Naive thymus-derived CD8-positive, alpha-beta T cell (primary cell): Measurements from ENCODE around the gene ANKRD16. TPM values are rescaled to one million over a fixed set of nuclear protein-coding genes. Genes with fewer than 3 reads are reported as not detected.
"Not testable (repeated sequence)": the region's sequence is repeated elsewhere in the genome, so short reads cannot be mapped to it uniquely, and the experiment has no call there.

Experiments used
- ATAC-seq, 2 donors: fragments of 150-1000 bp; cut with Tn5 transposase in 1 of 2; sonication (Bioruptor Pico), chemical (Tn5 transposase) in 1 of 2; 1 replicate in 1 of 2; 2 replicates in 1 of 2; pipeline ENCODE4 v1.10.0; 2021; ENCODE audit warnings: mild to moderate bottlenecking in 2 of 2, moderate library complexity in 2 of 2
- POLR2A ChIA-PET: fragments of 350-600 bp; sonication (Branson Sonifier 250); formaldehyde crosslinking; loops from one replicate; lab custom pipeline; 2021; ENCODE audit warnings: antibody characterized with exemption; lab: Charles Lee
- DNase-seq, 10 donors: peaks; one replicate each; pipeline versions ENCODE4 v3.0.0 to v3.0.0-alpha.2; 2020 to 2022
- H3K27ac Mint-ChIP-seq, 10 donors: one replicate each; pipeline ENCODE4 v1.8.0; 2020 to 2022; ENCODE audit warnings: mild to moderate bottlenecking in 10 of 10, mixed read lengths in 10 of 10, moderate library complexity in 4 of 10, inconsistent platforms in 1 of 10
- H3K27me3 Mint-ChIP-seq, 5 donors: one replicate each; pipeline ENCODE4 v1.8.0; 2021 to 2022; ENCODE audit warnings: mixed read lengths in 5 of 5
- H3K36me3 Mint-ChIP-seq, 3 donors: one replicate each; pipeline ENCODE4 v1.8.0; 2020 to 2022; ENCODE audit warnings: mixed read lengths in 3 of 3, mild to moderate bottlenecking in 2 of 3, inconsistent platforms in 1 of 3
- H3K4me1 Mint-ChIP-seq, 4 donors: one replicate each; pipeline ENCODE4 v1.8.0; 2021 to 2022; ENCODE audit warnings: mixed read lengths in 4 of 4
- H3K4me3 Mint-ChIP-seq, 10 donors: one replicate each; pipeline ENCODE4 v1.8.0; 2020 to 2022; ENCODE audit warnings: mild to moderate bottlenecking in 10 of 10, mixed read lengths in 10 of 10, moderate library complexity in 6 of 10, inconsistent platforms in 1 of 10
- H3K9me3 Mint-ChIP-seq, 9 donors: one replicate each; pipeline ENCODE4 v1.8.0; 2020 to 2022; ENCODE audit warnings: mixed read lengths in 9 of 9, mild to moderate bottlenecking in 3 of 9, inconsistent platforms in 1 of 9, moderate library complexity in 1 of 9
- polyA plus RNA-seq, 3 donors: library from polyadenylated mRNA; unstranded; fragments of 300-500 nt; fragmentation: Illumina TruSeq; gene quantifications; one replicate each; pipeline ENCODE4 v1.2.3, GENCODE V29; 2021
- total RNA-seq, 8 experiments: library from RNA in 2 of 8; stranded (reverse) in 2 of 8; gene quantifications; one replicate each; pipeline ENCODE4 v1.2.3 and lab custom pipeline; 2021 to 2026

ANKRD16 gene
- total and polyA plus RNA-seq, 5 experiments from 2014 or later, result 3.0 to 9.2 (median 5.9) TPM

DNA sequence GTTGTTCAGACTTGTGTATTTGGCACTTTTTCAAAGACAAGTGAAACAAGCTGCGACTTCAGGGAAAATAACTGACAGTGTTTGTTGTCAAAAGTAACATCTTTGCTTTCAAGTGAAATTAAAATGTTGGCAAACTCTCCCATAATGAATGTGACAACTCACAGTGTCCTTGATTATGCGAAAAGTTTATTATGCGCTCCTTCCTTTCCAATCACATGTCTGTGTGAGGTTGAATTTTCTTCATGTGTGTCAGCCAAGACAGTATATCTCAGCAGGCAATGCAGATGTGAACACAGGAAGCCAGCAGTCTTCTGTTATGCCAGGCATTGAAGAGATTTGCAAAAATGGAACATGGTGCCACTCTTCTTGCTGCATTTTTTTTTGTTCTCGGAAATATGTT is 29.1 kb upstream of the ANKRD16 start:
- Mint-ChIP-seq H3K36me3 (peaks cover 0 to 97% (median 35%) of the 10 kb centered on the region in 3 donors), H3K27ac (no peak overlapping the region), H3K4me1 (peaks cover 0 to 4% (median 0%) of the 10 kb centered on the region in 4 donors), H3K9me3 (no peaks in the 10 kb centered on the region), H3K27me3 (no peaks in the 10 kb centered on the region), H3K4me3 (no peak overlapping the region)
- DNase-seq (no peak), ATAC-seq (no peak)
- POLR2A ChIA-PET, result no interaction called here

DNA sequence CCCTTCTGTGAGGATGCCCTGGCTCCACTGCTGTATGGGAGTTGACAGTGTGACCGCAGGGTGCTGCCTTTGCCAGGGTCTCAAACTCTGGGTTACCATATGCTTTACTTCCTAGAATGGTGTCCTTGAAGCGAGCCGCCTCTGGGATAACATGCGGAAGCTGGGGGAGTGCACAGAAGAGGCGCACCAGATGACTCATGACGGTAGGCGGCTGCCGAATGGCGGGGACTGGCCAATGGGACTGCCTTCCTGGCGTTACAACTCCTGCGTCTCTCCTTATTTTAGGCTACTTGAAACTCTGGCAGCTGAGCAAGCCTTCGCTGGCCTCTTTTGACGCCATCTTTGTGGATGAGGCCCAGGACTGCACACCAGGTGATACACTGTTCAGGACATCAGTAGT is 27.6 kb upstream of the ANKRD16 start:
- H3K4me1 Mint-ChIP-seq, result peaks cover 0 to 7% (median 0%) of the 10 kb centered on the region in 4 donors
- peak overlapping the region in 1 of 10 donors; percentile 33 for H3K27ac Mint-ChIP-seq
- H3K4me3 Mint-ChIP-seq, result no peak overlapping the region
- peaks cover 0 to 96% (median 38%) of the 10 kb centered on the region in 3 donors for H3K36me3 Mint-ChIP-seq
- ATAC-seq (no peak), DNase-seq (no peak)
- POLR2A ChIA-PET, result no interaction called here
- H3K9me3 Mint-ChIP-seq, result no peaks in the 10 kb centered on the region
- no peaks in the 10 kb centered on the region for H3K27me3 Mint-ChIP-seq

DNA sequence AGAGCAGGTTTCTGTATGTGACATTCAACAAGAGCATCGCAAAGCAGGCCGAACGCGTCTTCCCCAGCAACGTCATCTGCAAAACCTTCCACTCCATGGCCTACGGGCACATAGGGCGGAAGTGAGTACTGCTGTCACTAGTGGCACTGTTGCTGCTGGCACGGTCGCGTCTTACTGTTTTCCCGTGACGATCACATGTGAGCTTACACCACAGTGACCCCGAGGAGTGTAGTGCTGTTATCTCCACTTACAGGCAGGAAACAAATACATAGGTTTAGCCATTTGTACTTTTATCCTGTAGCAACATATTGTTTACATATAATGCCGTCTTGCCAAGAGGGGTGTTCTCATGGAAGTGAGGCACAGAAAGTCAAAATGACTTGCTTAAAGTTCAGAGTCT is 25.8 kb upstream of the ANKRD16 start:
- no peaks in the 10 kb centered on the region for H3K9me3 Mint-ChIP-seq
- H3K27me3 Mint-ChIP-seq, result no peaks in the 10 kb centered on the region
- DNase-seq (no peak), ATAC-seq (no peak)
- H3K27ac Mint-ChIP-seq, result no peak overlapping the region
- H3K36me3 Mint-ChIP-seq, result peaks cover 0 to 91% (median 42%) of the 10 kb centered on the region in 3 donors
- no peak overlapping the region for H3K4me3 Mint-ChIP-seq
- POLR2A ChIA-PET, result no interaction called here
- peaks cover 0 to 7% (median 3%) of the 10 kb centered on the region in 4 donors for H3K4me1 Mint-ChIP-seq

DNA sequence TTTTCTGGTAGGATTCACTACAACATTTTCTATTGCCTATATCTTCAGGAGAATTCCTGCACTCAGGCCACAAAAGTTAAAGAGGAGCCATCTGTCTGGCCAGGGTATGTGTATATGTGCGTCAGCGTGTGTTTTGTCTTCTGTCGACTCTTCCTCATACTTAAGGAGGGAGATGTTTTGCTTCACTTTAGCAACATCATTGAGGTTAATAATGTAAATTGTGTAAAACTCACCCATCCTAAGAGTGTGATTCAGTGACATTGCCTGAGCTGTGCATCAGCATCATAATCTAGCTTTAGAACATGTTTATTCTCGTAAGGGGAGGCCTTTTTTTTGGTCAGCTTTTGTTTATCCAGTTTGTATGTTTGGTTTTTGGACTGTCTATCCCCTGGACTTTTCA is 24.0 kb upstream of the ANKRD16 start:
- peaks cover 3 to 90% (median 48%) of the 10 kb centered on the region in 3 donors for H3K36me3 Mint-ChIP-seq
- DNase-seq (no peak), ATAC-seq (no peak)

DNA sequence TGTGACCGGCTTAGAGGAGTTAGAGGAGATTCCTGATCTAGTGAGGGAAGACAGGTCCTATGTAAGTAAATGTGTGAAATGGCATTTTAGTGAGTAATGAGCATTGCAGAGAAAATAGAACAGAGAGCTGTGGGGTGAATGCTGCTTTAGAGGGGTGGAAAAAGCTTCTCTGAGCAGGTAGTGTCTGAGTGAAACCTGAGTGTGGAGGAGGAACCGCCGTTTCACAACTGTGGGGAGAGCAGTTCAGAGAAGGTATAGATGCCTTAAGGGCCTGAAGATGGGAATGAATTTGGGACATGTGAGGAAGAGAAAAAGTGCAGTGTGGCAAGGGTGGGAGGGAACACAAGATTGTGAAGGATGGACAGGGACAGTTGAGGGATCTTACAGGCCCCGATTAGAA is 22.0 kb upstream of the ANKRD16 start:
- Mint-ChIP-seq H3K36me3 (peaks cover 4 to 88% (median 40%) of the 10 kb centered on the region in 3 donors), H3K4me1 (peaks cover 1 to 17% (median 9%) of the 10 kb centered on the region in 4 donors), H3K4me3 (no peak overlapping the region), H3K27me3 (no peaks in the 10 kb centered on the region), H3K27ac (peak overlapping the region in 3 of 10 donors; percentile 7 to 47 (median 16)), H3K9me3 (no peaks in the 10 kb centered on the region)
- no peak for ATAC-seq
- POLR2A ChIA-PET, result no interaction called here
- DNase-seq, result no peak

More for the DNA sequence above, 24.0 kb upstream of the ANKRD16 start:
- Mint-ChIP-seq H3K27me3 (no peaks in the 10 kb centered on the region), H3K27ac (peak overlapping the region in 1 of 10 donors; percentile 32), H3K4me3 (no peak overlapping the region), H3K4me1 (peaks cover 0 to 7% (median 3%) of the 10 kb centered on the region in 4 donors), H3K9me3 (no peaks in the 10 kb centered on the region)
- POLR2A ChIA-PET, result interaction anchor here (1.0 kb wide), 1 partner anchor 24 kb away, joined by 3 read pairs; the partner anchor contains the start of gene FBH1

DNA sequence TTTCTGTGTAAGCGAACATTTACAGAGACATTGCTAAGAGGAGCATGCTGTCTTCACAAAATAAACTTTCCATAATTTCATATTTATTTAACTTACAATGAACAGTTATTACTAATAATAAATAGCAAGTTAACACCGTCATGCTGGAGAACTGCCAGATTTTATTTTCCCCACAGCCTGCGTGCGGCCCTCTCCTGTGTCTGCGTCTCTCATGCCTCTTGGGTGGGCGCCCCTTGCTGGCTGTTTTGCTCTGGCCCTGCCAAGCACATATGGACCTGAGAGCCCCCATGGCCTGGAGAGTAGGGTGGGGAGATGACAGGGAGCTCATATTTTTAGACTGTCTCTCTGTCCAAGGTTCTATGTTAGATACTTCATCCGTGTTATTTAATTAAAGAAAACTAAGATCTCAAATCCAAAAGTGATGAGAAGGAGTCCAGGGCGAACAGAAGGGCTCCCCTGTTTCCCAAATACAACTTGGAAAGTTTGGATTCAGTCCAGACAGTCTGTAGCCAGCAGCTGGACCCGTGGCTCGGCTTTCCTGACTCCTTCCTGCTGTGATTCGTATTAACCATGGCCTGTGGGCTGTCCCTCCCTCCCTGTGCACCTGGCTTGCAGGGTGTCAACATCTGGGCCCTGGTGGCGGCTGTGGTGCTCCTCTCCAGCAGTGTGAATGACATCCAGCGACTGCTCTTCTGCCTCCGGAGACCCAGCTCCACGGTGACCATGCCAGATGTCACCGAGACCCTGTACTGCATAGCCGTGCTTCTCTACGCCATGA is 20.8 kb upstream of the ANKRD16 start:
- no peak overlapping the region for H3K27ac Mint-ChIP-seq
- H3K4me3 Mint-ChIP-seq, result no peak overlapping the region
- H3K9me3 Mint-ChIP-seq, result no peaks in the 10 kb centered on the region
- peaks cover 6 to 29% (median 13%) of the 10 kb centered on the region in 4 donors for H3K4me1 Mint-ChIP-seq
- POLR2A ChIA-PET, result no interaction called here
- H3K36me3 Mint-ChIP-seq, result peaks cover 4 to 88% (median 41%) of the 10 kb centered on the region in 3 donors
- ATAC-seq, result no peak
- H3K27me3 Mint-ChIP-seq, result no peaks in the 10 kb centered on the region
- DNase-seq, result no peak

DNA sequence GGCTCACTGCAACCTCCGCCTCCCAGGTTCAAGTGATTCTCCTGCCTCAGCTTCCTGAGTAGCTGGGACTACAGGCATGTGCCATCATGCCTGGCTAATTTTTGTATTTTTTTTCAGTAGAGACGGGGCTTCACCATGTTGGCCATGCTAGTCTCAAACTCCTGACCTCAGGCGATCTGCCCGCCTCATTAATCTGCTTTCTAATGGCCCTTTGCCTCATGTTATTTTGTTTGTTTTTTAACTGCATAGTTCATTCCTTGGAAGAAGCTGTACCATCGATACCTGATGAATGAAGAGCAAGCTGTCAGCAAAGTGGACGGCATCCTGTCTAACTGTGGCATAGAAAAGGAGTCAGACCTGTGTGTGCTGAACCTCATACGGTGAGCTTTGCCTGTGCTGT is 19.0 kb upstream of the ANKRD16 start:
- DNase-seq, H3K4me3 Mint-ChIP-seq, POLR2A ChIA-PET, H3K9me3 Mint-ChIP-seq, H3K27me3 Mint-ChIP-seq, ATAC-seq: not testable (repeated sequence)
- Mint-ChIP-seq H3K4me1 (peaks cover 11 to 39% (median 19%) of the 10 kb centered on the region in 4 donors), H3K27ac (peak overlapping the region in 1 of 10 donors; percentile 79), H3K36me3 (peaks cover 4 to 79% (median 33%) of the 10 kb centered on the region in 3 donors)

DNA sequence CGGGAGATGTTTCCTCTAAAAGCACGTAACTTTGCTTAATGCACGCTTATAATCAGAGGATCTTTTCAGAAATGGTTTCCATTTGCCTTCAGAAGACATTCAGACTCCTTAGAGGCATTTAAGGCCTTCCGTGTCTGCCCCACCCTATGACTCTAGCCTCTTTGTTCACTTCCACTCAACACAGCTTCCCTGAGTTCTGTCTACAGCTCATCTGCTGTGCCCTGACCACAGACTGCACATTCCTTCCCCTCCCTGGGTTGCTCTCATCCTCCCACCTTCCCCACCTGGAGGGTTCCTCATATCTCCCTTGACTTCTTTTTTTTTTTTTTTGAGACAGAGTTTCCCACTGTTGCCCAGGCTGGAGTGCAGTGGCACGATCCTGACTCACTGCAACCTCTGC is 17.0 kb upstream of the ANKRD16 start:
- ATAC-seq (no peak), DNase-seq (no peak)
- Mint-ChIP-seq H3K9me3 (no peaks in the 10 kb centered on the region), H3K27me3 (no peaks in the 10 kb centered on the region), H3K4me1 (peaks cover 10 to 39% (median 25%) of the 10 kb centered on the region in 4 donors), H3K4me3 (no peak overlapping the region), H3K36me3 (peaks cover 4 to 70% (median 31%) of the 10 kb centered on the region in 3 donors), H3K27ac (peak overlapping the region in 3 of 10 donors; percentile 21 to 48 (median 48))
- POLR2A ChIA-PET, result no interaction called here

DNA sequence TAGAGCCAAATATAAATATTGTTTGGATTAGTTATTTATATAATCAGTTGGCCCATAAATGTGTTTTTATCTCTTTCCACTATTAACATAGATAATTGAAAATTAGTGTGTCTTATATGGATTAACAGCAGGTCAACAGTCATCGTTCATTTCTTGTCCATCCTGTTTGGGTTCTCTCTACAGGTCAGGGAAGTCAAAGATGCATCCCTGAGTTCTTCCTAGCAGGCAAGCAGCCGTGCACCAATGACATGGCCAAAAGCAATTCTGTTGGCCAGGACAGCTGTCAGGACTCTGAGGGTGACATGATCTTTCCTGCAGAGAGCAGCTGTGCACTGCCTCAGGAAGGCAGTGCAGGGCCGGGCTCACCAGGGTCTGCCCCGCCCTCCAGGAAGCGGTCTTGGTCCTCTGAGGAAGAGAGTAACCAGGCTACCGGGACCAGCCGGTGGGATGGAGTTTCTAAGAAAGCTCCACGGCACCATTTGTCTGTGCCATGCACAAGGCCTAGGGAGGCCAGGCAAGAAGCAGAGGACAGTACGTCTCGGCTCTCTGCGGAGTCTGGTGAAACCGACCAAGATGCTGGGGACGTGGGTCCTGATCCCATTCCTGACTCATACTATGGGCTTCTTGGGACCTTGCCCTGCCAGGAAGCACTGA is 16.3 kb upstream of the ANKRD16 start:
- H3K4me3 Mint-ChIP-seq, result no peak overlapping the region
- H3K36me3 Mint-ChIP-seq, result peaks cover 4 to 65% (median 29%) of the 10 kb centered on the region in 3 donors
- peaks cover 8 to 36% (median 25%) of the 10 kb centered on the region in 4 donors for H3K4me1 Mint-ChIP-seq
- ATAC-seq (no peak), DNase-seq (no peak)
- POLR2A ChIA-PET, result no interaction called here
- H3K27me3 Mint-ChIP-seq, result no peaks in the 10 kb centered on the region
- H3K9me3 Mint-ChIP-seq, result no peaks in the 10 kb centered on the region
- H3K27ac Mint-ChIP-seq, result no peak overlapping the region

DNA sequence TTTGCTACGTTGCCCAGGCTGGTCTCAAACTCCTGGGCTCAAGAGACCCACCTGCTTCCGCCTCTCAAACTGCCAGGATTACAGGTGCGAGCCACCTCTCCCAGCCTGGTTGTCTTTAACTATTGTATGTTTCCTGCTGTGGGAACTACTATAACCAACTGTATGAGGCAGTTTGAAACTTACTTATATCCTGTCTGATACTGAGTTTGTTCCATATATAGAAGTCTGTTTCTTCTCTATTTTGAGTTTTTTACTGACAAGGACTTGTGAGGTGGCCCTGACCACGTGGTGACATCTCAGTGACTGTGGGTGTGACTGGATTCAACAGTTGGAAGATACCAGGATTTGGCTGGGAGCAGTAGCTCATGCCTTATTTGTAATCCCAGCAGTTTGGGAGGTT is 14.5 kb upstream of the ANKRD16 start:
- H3K9me3 Mint-ChIP-seq, result no peaks in the 10 kb centered on the region
- peak overlapping the region in 1 of 10 donors; percentile 34 for H3K27ac Mint-ChIP-seq
- no peaks in the 10 kb centered on the region for H3K27me3 Mint-ChIP-seq
- peaks cover 4 to 61% (median 22%) of the 10 kb centered on the region in 3 donors for H3K36me3 Mint-ChIP-seq
- ATAC-seq (no peak), DNase-seq (no peak)
- H3K4me3 Mint-ChIP-seq, result no peak overlapping the region
- POLR2A ChIA-PET, result interaction anchor here (0.7 kb wide), 1 partner anchor 15 kb away, joined by 3 read pairs; no protein-coding TSS in a partner anchor
- peaks cover 8 to 39% (median 25%) of the 10 kb centered on the region in 4 donors for H3K4me1 Mint-ChIP-seq

DNA sequence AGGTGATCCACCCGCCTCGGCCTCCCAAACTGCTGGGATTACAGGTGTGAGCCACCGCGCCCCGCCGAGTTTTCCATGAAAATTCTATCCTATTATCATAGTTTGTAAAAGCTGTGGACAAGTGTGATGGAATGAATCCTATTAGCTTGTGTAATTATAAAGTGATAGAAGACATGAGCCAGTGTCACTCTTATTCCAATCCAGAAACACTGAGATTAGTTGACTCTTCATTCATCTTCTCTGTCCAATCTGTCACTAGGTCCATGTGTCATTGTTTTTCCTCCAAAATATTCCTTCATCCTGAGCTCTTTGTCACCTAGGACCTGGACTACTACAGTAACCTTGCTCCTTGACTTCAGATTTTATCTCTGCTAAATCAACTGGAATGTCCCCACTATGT is 13.9 kb upstream of the ANKRD16 start:
- Mint-ChIP-seq H3K4me3 (no peak overlapping the region), H3K27me3 (no peaks in the 10 kb centered on the region), H3K27ac (peak overlapping the region in 2 of 10 donors; percentile 2 to 29), H3K36me3 (peaks cover 0 to 55% (median 16%) of the 10 kb centered on the region in 3 donors), H3K9me3 (no peaks in the 10 kb centered on the region), H3K4me1 (peaks cover 8 to 45% (median 28%) of the 10 kb centered on the region in 4 donors)
- POLR2A ChIA-PET, result interaction anchor here (0.7 kb wide), 1 partner anchor 15 kb away, joined by 3 read pairs; no protein-coding TSS in a partner anchor
- no peak for DNase-seq
- ATAC-seq, result no peak

DNA sequence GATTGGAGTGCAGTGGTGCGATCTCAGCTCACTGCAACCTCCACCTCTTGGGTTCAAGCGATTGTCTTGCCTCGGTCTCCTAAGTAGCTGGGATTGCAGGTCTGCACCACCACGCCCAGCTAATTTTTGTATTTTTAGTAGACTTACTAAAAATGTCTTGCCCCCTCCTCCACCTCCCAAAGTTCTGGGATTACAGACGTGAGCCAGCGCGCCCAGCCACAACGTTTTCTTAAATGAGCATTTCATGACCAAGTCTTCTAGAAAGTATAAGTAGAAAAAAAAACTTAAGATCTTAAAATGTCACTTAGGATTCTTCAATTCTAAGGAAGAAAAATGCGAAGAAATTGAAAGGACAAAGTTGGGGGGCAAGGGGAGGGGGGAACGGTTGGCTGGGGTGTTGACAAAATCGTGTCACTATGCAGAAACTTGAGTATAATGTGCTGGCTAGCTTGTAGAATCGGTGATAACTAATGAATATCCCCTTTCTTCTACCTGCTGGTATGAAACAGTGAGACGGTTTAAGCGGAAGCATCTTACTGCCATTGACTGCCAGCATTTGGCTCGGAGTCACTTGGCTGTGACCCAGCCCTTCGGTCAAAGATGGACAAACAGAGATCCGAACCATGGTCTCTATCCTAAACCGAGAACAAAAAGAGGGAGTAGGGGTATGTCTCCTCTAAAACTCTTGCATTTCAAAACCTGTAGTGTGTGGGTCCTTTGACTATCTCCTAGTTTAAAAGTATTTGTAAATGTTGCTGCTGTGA is 13.0 kb upstream of the ANKRD16 start:
- DNase-seq (no peak), ATAC-seq (no peak)
- peaks cover 5 to 55% (median 22%) of the 10 kb centered on the region in 3 donors for H3K36me3 Mint-ChIP-seq
- no peak overlapping the region for H3K27ac Mint-ChIP-seq
- POLR2A ChIA-PET, result no interaction called here
- H3K4me3 Mint-ChIP-seq, result no peak overlapping the region
- no peaks in the 10 kb centered on the region for H3K27me3 Mint-ChIP-seq
- H3K4me1 Mint-ChIP-seq, result peaks cover 6 to 39% (median 27%) of the 10 kb centered on the region in 4 donors
- H3K9me3 Mint-ChIP-seq, result peaks cover 0 to 5% (median 0%) of the 10 kb centered on the region in 9 donors
